GM12878 (cell line): ENCODE data around the gene AP1M1. TPM values are rescaled to one million over a fixed set of nuclear protein-coding genes. Genes with fewer than 3 reads are reported as not detected.

Source experiments
- ATAC-seq: fragments of 200-7000 bp; cut with Tn5 transposase; 3 replicates; pipeline ENCODE4 v1.9.1; 2020; ENCODE audit warnings: mild to moderate bottlenecking, moderate library complexity
- BruUV-seq: library from RNA; stranded (reverse); fragments of 400-500 nt; replicated peaks from 2 replicates; lab custom pipeline; 2021; lab: Mats Ljungman, UMichigan
- CTCF ChIA-PET: fragments of 300-600 bp; sonication (Branson Sonifier 250); formaldehyde crosslinking; extraction: SDS; loops from one replicate; lab custom pipeline; 2021; ENCODE audit warnings: inconsistent platforms; lab: Yijun Ruan, JAX
- POLR2A ChIA-PET: fragments of 350-600 bp; formaldehyde crosslinking; extraction: SDS; loops from one replicate; lab custom pipeline; 2021; ENCODE audit warnings: inconsistent platforms; lab: Charles Lee
- RAD21 ChIA-PET: fragments of 300-600 bp; sonication (Branson Sonifier 250); formaldehyde crosslinking; loops from one replicate; lab custom pipeline; 2023; ENCODE audit warnings: antibody characterized with exemption; ENCODE audit not compliant: unreplicated experiment; lab: Charles Lee
- SMC1A ChIA-PET: fragments of 300-600 bp; sonication (Branson Sonifier 250); formaldehyde crosslinking; loops from one replicate; lab custom pipeline; 2023; ENCODE audit not compliant: unreplicated experiment, uncharacterized antibody; lab: Charles Lee
- DNase-seq: peaks from one replicate; pipeline ENCODE4 v3.0.0-alpha.2; 2011; ENCODE audit warnings: low read depth, low spot score
- FAIRE-seq: peaks from 3 replicates; lab custom pipeline; 2011; peaks lifted over from hg19 to GRCh38; lab: Jason Lieb, UNC
- H2AFZ ChIP-seq: 2 replicates; pipeline ENCODE4 v1.6.0; 2011; ENCODE audit warnings: low read depth, low read length, control low read depth; ENCODE audit not compliant: control insufficient read depth
- H3K27ac ChIP-seq: 2 replicates; pipeline ENCODE4 v1.5.1; 2011; ENCODE audit warnings: control low read depth; ENCODE audit not compliant: control insufficient read depth, insufficient read depth
- H3K27me3 ChIP-seq, 2 experiments: replicated peaks in 1 of 2; 2 replicates each; pipeline versions ENCODE4 v1.6.0 to v1.6.1; 2011; ENCODE audit warnings: low read length in 1 of 2; ENCODE audit not compliant: control insufficient read depth in 2 of 2, insufficient read depth in 2 of 2
- H3K36me3 ChIP-seq, 2 experiments: 2 replicates each; pipeline ENCODE4 v1.5.1; 2011; ENCODE audit warnings: low read length in 1 of 2; ENCODE audit not compliant: control insufficient read depth in 2 of 2, insufficient read depth in 2 of 2
- H3K4me1 ChIP-seq: 2 replicates; pipeline ENCODE4 v1.6.1; 2011; ENCODE audit warnings: mild to moderate bottlenecking, low read length, moderate library complexity, mixed read lengths; ENCODE audit not compliant: control insufficient read depth, insufficient read depth
- H3K4me2 ChIP-seq: 2 replicates; pipeline ENCODE4 v1.6.0; 2011; ENCODE audit warnings: control low read depth; ENCODE audit not compliant: control insufficient read depth, insufficient read depth
- H3K4me3 ChIP-seq: fragments of 200-600 bp; sonication (generic); 2 replicates; pipeline ENCODE4 v1.5.1; 2016
- H3K79me2 ChIP-seq: 2 replicates; pipeline ENCODE4 v1.6.0; 2011; ENCODE audit warnings: low read length; ENCODE audit not compliant: control insufficient read depth, insufficient read depth
- H3K9ac ChIP-seq: 2 replicates; pipeline ENCODE4 v1.8.0; 2011; ENCODE audit warnings: low read length, control low read depth, mixed read lengths; ENCODE audit not compliant: control insufficient read depth, insufficient read depth
- H3K9me3 ChIP-seq: replicated peaks from 3 replicates; pipeline ENCODE4 v1.5.1; 2011; ENCODE audit warnings: mild to moderate bottlenecking, low read length; ENCODE audit not compliant: control insufficient read depth, insufficient read depth
- H4K20me1 ChIP-seq: 2 replicates; pipeline ENCODE4 v1.6.0; 2011; ENCODE audit not compliant: control insufficient read depth, insufficient read depth
- BHLHE40 ChIP-seq, 2 experiments: fragments of 450-650 bp in 1 of 2; IDR thresholded peaks; 2 replicates each; pipeline ENCODE4 v1.6.1; 2011 to 2017; ENCODE audit warnings: low read depth in 2 of 2, borderline replicate concordance in 1 of 2, improper control_type of control experiment in 1 of 2, low read length in 1 of 2, mild to moderate bottlenecking in 1 of 2
- BRCA1 ChIP-seq: IDR thresholded peaks from 2 replicates; pipeline ENCODE4 v1.6.1; 2011; ENCODE audit warnings: low read depth, low read length, improper control_type of control experiment
- ETV6 ChIP-seq, 2 experiments: fragments of 450-650 bp in 1 of 2; IDR thresholded peaks in 1 of 2; conservative IDR thresholded peaks in 1 of 2; 2 replicates each; pipeline ENCODE4 v1.6.1; 2014; ENCODE audit warnings: antibody characterized with exemption in 1 of 2, borderline replicate concordance in 1 of 2, low read depth in 1 of 2, mild to moderate bottlenecking in 1 of 2, moderate library complexity in 1 of 2
- HDAC2 ChIP-seq: fragments of 200-600 bp; sonication (generic); IDR thresholded peaks from 2 replicates; pipeline ENCODE4 v1.6.1; 2017
- NR2C1 ChIP-seq: fragments of 450-650 bp; IDR thresholded peaks from 2 replicates; pipeline ENCODE4 v1.6.1; 2017; ENCODE audit warnings: antibody characterized with exemption, mild to moderate bottlenecking, moderate library complexity
- POLR2AphosphoS5 ChIP-seq: IDR thresholded peaks from 2 replicates; pipeline ENCODE4 v1.6.1; 2011; ENCODE audit warnings: mild to moderate bottlenecking, low read length, inconsistent platforms
- RELA ChIP-seq: fragments of 450-650 bp; IDR thresholded peaks from 2 replicates; pipeline ENCODE4 v1.8.0; 2014; ENCODE audit warnings: borderline replicate concordance; ENCODE audit not compliant: partially characterized antibody
- SMARCA5 ChIP-seq: fragments of 450-650 bp; IDR thresholded peaks from 2 replicates; pipeline ENCODE4 v1.6.1; 2017; ENCODE audit warnings: mild to moderate bottlenecking
- WRNIP1 ChIP-seq: IDR thresholded peaks from 2 replicates; pipeline ENCODE4 v1.6.1; 2011; ENCODE audit warnings: low read depth, low read length, improper control_type of control experiment, borderline replicate concordance
- WGBS: methylation state at CpG from one replicate; pipeline ENCODE4 v1.1.6; 2016; ENCODE audit warnings: low lambda C conversion rate; ENCODE audit not compliant: insufficient replicate concordance, insufficient coverage; ENCODE audit errors: missing lambda C conversion rate; 5-methylcytosine and 5-hydroxymethylcytosine counted together
- in situ Hi-C: fragments of 300-500 bp; cut with MboI; formaldehyde crosslinking; loops from 9 replicates; pipeline ENCODE4 v1.14.3; 2018; ENCODE audit warnings: mixed read lengths
- intact Hi-C: fragments of 100-400 bp; cut with micrococcal nuclease; formaldehyde crosslinking; loops from one replicate; pipeline ENCODE4 v1.14.2; 2022; ENCODE audit not compliant: unreplicated experiment
- polyA plus RNA-seq, 11 experiments: library from polyadenylated mRNA; depleted of rRNA in 4 of 11; unstranded in 6 of 11; stranded (reverse) in 5 of 11; fragments of >200 nt; fragmentation: Nextera tagmentation in 4 of 11; fragmentation: Illumina TruSeq in 1 of 11; extraction: Ambion mirVana in 4 of 11; extraction: Trizol in 1 of 11; gene quantifications; 1 replicate in 1 of 11; 2 replicates in 10 of 11; pipeline versions ENCODE4 v1.2.1 to v1.2.3, GENCODE V29; 2011 to 2016; ENCODE audit warnings: inconsistent platforms in 2 of 11, missing spikeins in 2 of 11, low read depth in 1 of 11
- total RNA-seq, 4 experiments: library from RNA; depleted of rRNA in 3 of 4; stranded (reverse); fragments of >200 nt in 3 of 4; fragmentation: Illumina TruSeq in 1 of 4; extraction: Trizol in 1 of 4; gene quantifications; 2 replicates each; pipeline versions ENCODE4 v1.2.1 to v1.2.3, GENCODE V29; 2013 to 2021
- TF ChIP-seq, protein P1 (sequence below): IDR thresholded peaks from 2 replicates; pipeline ENCODE4 v1.6.1; 2012; ENCODE audit warnings: low read length, inconsistent platforms
- TF ChIP-seq, protein P2 (sequence below): fragments of 150-350 bp; IDR thresholded peaks from 2 replicates; pipeline ENCODE4 v1.6.1; 2014; ENCODE audit warnings: mild to moderate bottlenecking, low read depth, low read length
- TF ChIP-seq, protein P3 (sequence below): fragments of 450-650 bp; IDR thresholded peaks from 2 replicates; pipeline ENCODE4 v1.6.1; 2018; ENCODE audit warnings: mild to moderate bottlenecking, low read depth, moderate library complexity; ENCODE audit not compliant: partially characterized antibody

Gene AP1M1
- total and polyA plus RNA-seq, 10 of the 15 experiments (the other 5 are each of a cell fraction or from before 2014, with no cell fraction given): 1.0 to 116 (median 44.7) TPM

DNA sequence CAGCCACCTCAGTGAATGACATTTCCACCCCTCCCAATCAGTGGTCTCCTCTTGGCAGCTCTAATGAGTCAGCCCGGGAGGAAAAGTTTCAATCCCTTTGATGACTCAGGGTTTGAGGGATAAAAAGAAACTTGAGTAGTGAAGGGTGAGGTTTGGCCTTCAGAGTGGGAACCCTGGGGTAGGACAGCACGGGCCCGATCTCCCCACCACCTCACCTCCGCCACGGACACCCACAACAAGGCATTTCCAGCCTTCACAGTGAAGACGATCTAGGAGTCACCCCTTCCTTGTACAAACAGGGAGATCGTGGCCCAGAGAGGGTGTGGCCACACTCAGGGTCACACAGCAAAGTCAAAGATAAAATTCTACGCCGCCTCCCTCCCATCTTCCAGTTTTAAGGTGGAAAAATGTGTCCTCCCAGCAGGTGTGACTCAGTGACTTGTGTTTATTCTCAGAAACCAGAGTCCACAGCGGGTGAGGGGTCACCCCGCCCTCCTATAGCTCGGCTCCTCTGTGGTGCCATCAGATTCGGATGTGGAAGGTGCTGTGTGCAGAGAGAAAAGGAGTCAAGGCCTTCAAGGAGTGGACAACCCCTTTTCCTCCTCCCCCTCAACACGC lies 36.7 kb upstream of the AP1M1 start:
- no peaks in the 10 kb centered on the region for H3K79me2 ChIP-seq
- no peak for FAIRE-seq
- H3K27ac ChIP-seq: no peak overlapping the region; the same call in 1 of the 2 replicates
- H2AFZ ChIP-seq: no peak overlapping the region
- POLR2A ChIA-PET: interaction anchor here (2.3 kb wide), 1 partner anchor 17 kb away, joined by 12 read pairs; the partner anchor contains the start of gene HSH2D
- H3K27me3 ChIP-seq: no peaks in the 10 kb centered on the region
- no peak overlapping the region for H3K4me3 ChIP-seq
- H4K20me1 ChIP-seq: no peaks in the 10 kb centered on the region
- H3K4me2 ChIP-seq: no peak overlapping the region
- no peaks in the 10 kb centered on the region; the same call in 2 of the 3 replicates for H3K9me3 ChIP-seq
- SMC1A ChIA-PET: interaction anchor here (1.4 to 1.6 kb wide), 2 partner anchors 11 to 18 kb away, joined by 3 to 4 read pairs; no protein-coding TSS in a partner anchor
- WGBS: 52% methylated on average over 14 of the region's 14 CpGs
- no TSS peak for BruUV-seq
- ATAC-seq: no peak
- H3K36me3 ChIP-seq: peaks cover 11% of the 10 kb centered on the region in 2 experiments
- CTCF ChIA-PET: interaction anchor here (0.6 to 0.7 kb wide), 2 partner anchors 20 to 98 kb away, joined by 4 read pairs; no protein-coding TSS in a partner anchor
- no peak for DNase-seq
- in situ Hi-C loops (no loop called here), intact Hi-C loops (no loop called here)
- RAD21 ChIA-PET: interaction anchor here (0.9 to 1.8 kb wide), 3 partner anchors 15 to 43 kb away, joined by 3 to 4 read pairs (median 4); no protein-coding TSS in a partner anchor
- no peak overlapping the region for H3K9ac ChIP-seq
- H3K4me1 ChIP-seq: peaks cover 10% of the 10 kb centered on the region
- TF ChIP-seq WRNIP1 (no peak), ETV6 (conservative IDR thresholded peaks at IDR 0.05 in 1 of 2, IDR thresholded peaks at IDR 0.05 in 1 of 2; ENCODE audit: borderline replicate concordance in 1 of 2, low read depth in 1 of 2) (0 out of 4 replicates have a peak, but pooled peaks of 1 of the 2 experiments have one; percentile 17), HDAC2 (no peak), POLR2AphosphoS5 (peak; percentile 55; the same call in 1 of the 2 replicates), BRCA1 (no peak), BHLHE40 (IDR thresholded peaks at IDR 0.05; ENCODE audit: borderline replicate concordance in 1 of 2, low read depth in 2 of 2, low read length in 1 of 2) (no peak), NR2C1 (no peak), SMARCA5 (peak; percentile 68; the same call in 1 of the 2 replicates), RELA (no peak)
- TF ChIP-seq, protein P1, sequence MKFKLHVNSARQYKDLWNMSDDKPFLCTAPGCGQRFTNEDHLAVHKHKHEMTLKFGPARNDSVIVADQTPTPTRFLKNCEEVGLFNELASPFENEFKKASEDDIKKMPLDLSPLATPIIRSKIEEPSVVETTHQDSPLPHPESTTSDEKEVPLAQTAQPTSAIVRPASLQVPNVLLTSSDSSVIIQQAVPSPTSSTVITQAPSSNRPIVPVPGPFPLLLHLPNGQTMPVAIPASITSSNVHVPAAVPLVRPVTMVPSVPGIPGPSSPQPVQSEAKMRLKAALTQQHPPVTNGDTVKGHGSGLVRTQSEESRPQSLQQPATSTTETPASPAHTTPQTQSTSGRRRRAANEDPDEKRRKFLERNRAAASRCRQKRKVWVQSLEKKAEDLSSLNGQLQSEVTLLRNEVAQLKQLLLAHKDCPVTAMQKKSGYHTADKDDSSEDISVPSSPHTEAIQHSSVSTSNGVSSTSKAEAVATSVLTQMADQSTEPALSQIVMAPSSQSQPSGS: no peak
- TF ChIP-seq, protein P2, sequence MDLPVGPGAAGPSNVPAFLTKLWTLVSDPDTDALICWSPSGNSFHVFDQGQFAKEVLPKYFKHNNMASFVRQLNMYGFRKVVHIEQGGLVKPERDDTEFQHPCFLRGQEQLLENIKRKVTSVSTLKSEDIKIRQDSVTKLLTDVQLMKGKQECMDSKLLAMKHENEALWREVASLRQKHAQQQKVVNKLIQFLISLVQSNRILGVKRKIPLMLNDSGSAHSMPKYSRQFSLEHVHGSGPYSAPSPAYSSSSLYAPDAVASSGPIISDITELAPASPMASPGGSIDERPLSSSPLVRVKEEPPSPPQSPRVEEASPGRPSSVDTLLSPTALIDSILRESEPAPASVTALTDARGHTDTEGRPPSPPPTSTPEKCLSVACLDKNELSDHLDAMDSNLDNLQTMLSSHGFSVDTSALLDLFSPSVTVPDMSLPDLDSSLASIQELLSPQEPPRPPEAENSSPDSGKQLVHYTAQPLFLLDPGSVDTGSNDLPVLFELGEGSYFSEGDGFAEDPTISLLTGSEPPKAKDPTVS: no peak
- TF ChIP-seq, protein P3, sequence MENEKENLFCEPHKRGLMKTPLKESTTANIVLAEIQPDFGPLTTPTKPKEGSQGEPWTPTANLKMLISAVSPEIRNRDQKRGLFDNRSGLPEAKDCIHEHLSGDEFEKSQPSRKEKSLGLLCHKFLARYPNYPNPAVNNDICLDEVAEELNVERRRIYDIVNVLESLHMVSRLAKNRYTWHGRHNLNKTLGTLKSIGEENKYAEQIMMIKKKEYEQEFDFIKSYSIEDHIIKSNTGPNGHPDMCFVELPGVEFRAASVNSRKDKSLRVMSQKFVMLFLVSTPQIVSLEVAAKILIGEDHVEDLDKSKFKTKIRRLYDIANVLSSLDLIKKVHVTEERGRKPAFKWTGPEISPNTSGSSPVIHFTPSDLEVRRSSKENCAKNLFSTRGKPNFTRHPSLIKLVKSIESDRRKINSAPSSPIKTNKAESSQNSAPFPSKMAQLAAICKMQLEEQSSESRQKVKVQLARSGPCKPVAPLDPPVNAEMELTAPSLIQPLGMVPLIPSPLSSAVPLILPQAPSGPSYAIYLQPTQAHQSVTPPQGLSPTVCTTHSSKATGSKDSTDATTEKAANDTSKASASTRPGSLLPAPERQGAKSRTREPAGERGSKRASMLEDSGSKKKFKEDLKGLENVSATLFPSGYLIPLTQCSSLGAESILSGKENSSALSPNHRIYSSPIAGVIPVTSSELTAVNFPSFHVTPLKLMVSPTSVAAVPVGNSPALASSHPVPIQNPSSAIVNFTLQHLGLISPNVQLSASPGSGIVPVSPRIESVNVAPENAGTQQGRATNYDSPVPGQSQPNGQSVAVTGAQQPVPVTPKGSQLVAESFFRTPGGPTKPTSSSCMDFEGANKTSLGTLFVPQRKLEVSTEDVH: no peak
